Breast epithelium (tissue), 4 donors: ENCODE data around the gene MAMSTR. TPM values are rescaled to one million over a fixed set of nuclear protein-coding genes. Genes with fewer than 3 reads are reported as not detected.
"Not testable (repeated sequence)": the region's sequence is repeated elsewhere in the genome, so short reads cannot be mapped to it uniquely, and the experiment has no call there.

ENCODE experiments used
- DNase-seq, 2 donors: peaks; one replicate each; pipeline ENCODE4 v3.0.0-alpha.2; 2019; ENCODE audit warnings: low spot score in 2 of 2
- H3K27ac ChIP-seq, 2 donors: fragments of 200-600 bp; sonication (generic) in 1 of 2; one replicate each; pipeline ENCODE4 v1.5.1; 2016 to 2019; ENCODE audit warnings: mild to moderate bottlenecking in 1 of 2
- H3K27me3 ChIP-seq, 2 donors: fragments of 200-600 bp; sonication (generic) in 1 of 2; one replicate each; pipeline versions ENCODE4 v1.5.1 to v1.6.0; 2017 to 2019; ENCODE audit warnings: control low read depth in 1 of 2, mild to moderate bottlenecking in 1 of 2
- H3K36me3 ChIP-seq: fragments of 200-600 bp; one replicate; pipeline ENCODE4 v1.5.1; 2019
- H3K4me1 ChIP-seq, 2 donors: fragments of 200-600 bp; sonication (generic); one replicate each; pipeline ENCODE4 v1.5.1; 2016 to 2019; ENCODE audit warnings: control low read depth in 1 of 2
- H3K4me3 ChIP-seq, 3 donors: fragments of 200-600 bp; sonication (generic); 1 replicate in 2 of 3; 2 replicates in 1 of 3; pipeline ENCODE4 v1.5.1; 2016 to 2019; ENCODE audit warnings: mild to moderate bottlenecking in 3 of 3, moderate library complexity in 2 of 3
- H3K9me3 ChIP-seq, 2 donors: fragments of 200-600 bp; sonication (generic) in 1 of 2; one replicate each; pipeline ENCODE4 v1.5.1; 2016 to 2019; ENCODE audit warnings: control low read depth in 1 of 2
- CTCF ChIP-seq, 3 donors: fragments of 450-650 bp; IDR thresholded peaks; one replicate each; pipeline ENCODE4 v1.5.1; 2016 to 2017; ENCODE audit warnings: antibody characterized with exemption in 3 of 3, mild to moderate bottlenecking in 3 of 3, moderate library complexity in 3 of 3
- POLR2A ChIP-seq: fragments of 450-650 bp; IDR thresholded peaks from one replicate; pipeline ENCODE4 v1.6.1; 2016; ENCODE audit warnings: antibody characterized with exemption, mild to moderate bottlenecking, moderate library complexity
- POLR2AphosphoS5 ChIP-seq, 3 donors: sonication (generic); formaldehyde crosslinking; IDR thresholded peaks; one replicate each; pipeline ENCODE4 v1.6.1; 2017; ENCODE audit warnings: antibody characterized with exemption in 3 of 3
- intact Hi-C: fragments of 100-400 bp; cut with DNase I; formaldehyde crosslinking; loops from one replicate; pipeline ENCODE4 v1.15.1; 2023; ENCODE audit warnings: low total_unique reads
- total RNA-seq, 3 donors: library from RNA; depleted of rRNA; stranded (reverse); fragments of >200 nt; gene quantifications; one replicate each; pipeline ENCODE4 v1.1.0, GENCODE V29; 2016

MAMSTR gene, protein sequence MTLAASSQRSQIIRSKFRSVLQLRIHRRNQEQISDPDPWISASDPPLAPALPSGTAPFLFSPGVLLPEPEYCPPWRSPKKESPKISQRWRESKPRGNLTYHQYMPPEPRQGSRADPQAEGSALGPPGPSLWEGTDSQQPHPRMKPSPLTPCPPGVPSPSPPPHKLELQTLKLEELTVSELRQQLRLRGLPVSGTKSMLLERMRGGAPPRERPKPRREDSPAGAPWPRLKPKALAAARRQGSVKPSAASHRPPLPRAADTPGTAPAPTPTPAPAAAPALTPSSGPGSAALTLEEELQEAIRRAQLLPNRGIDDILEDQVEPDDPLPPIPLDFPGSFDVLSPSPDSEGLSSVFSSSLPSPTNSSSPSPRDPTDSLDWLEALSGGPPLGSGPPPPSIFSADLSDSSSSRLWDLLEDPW
- total RNA-seq, result 1 to 10 TPM in 2 of 3 donors, under 1 TPM in 1; 0.32 to 1.9 (median 1.3) TPM

GRCh38 chr19:48719263-48720171 is at the start of gene MAMSTR:
MAMSTR (minus strand) TSS chr19:48719725; CDS start chr19:48719031, 694 bp downstream.
- H3K36me3 ChIP-seq, result no peaks in the 10 kb centered on the region

DNA sequence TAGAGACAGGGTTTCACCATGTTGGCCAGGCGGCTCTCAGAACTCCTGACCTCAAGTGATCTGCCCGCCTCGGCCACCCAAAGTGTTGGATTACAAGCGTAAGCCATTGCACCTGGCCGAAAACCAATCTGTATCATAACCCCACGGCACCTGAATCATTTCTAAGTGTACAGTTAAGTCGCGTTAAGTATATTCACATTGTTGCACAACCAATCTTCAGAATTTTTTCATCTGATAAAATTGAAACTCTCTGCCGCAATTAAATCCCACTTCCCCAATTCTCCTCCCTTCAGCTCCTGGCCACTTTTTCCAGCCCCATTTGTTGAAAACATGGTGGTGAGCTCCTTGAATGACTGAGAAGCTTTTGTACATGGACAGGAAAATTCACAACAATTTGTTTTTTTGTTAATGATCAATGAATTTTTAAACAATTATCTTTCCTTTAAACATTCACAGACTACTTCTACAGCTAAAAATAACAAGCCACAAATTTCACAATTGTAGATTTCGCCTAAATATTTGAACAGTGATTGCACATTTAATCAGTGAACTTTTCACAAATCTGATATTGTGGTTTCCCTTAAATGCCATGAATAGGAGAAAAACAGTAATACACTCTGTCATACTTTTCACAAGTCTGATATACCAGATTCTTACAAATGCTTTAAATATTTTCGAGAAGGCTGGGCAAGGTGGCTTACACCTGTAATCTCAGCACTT is 49.6 kb upstream of the MAMSTR start:
- H3K27me3 ChIP-seq, result no peaks in the 10 kb centered on the region
- TF ChIP-seq CTCF (IDR thresholded peaks at IDR 0.05), result no peak
- no peak for TF ChIP-seq POLR2AphosphoS5 (IDR thresholded peaks at IDR 0.05)
- no peak for TF ChIP-seq POLR2A
- no peak for DNase-seq
- no peaks in the 10 kb centered on the region for H3K36me3 ChIP-seq
- H3K4me1 ChIP-seq, result no peaks in the 10 kb centered on the region
- H3K4me3 ChIP-seq, result no peak overlapping the region
- intact Hi-C loops, result no loop called here
- H3K27ac ChIP-seq, result no peak overlapping the region
- H3K9me3 ChIP-seq, result no peaks in the 10 kb centered on the region

More at GRCh38 chr19:48719263-48720171, at the start of gene MAMSTR:
- intact Hi-C loops, result no loop called here
- H3K9me3 ChIP-seq, result no peaks in the 10 kb centered on the region
- DNase-seq, result no peak
- H3K4me1 ChIP-seq, result peaks cover 9% of the 10 kb centered on the region in 2 donors
- H3K27me3 ChIP-seq, result no peaks in the 10 kb centered on the region
- H3K27ac ChIP-seq, result peak within 1 kb of the TSS; percentile 85 to 86
- TF ChIP-seq POLR2AphosphoS5 (IDR thresholded peaks at IDR 0.05), result no peak
- TF ChIP-seq POLR2A, result no peak
- no peak for TF ChIP-seq CTCF (IDR thresholded peaks at IDR 0.05)
- peak within 1 kb of the TSS; percentile 52 to 67 (median 54) for H3K4me3 ChIP-seq

DNA sequence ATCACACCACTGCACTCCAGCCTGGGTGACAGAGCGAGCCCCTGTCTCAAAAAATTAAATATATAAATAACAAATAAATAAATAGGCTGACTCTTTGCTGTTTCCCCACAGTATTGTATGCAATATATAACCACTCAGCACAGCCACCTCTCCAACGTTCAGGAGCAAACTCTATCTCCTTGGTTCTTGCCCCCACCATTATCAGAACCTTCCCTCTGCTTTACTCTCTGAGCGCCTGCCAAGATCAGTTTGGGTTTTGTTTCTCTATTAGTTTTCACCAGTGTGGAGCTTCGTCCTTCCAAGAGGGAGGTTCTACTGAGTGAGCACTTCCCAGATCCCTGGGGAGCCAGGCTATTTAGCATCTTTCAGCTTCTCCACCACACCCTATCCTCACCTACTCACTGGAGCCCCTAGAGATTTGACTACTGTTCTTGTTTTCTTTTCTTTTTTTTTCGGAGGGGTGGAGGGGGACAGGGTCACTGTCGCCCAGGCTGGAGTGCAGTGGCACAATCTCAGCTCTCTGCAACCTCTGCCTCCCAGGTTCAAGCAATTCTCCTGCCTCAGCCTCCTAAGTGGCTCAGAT is 48.7 kb upstream of the MAMSTR start:
- H3K36me3 ChIP-seq, intact Hi-C loops, DNase-seq, H3K4me3 ChIP-seq, H3K9me3 ChIP-seq, H3K27ac ChIP-seq, H3K27me3 ChIP-seq, H3K4me1 ChIP-seq: not testable (repeated sequence)

GRCh38 chr19:48765816-48766215 is 46.3 kb upstream of the MAMSTR start:
- H3K4me1 ChIP-seq, H3K27ac ChIP-seq, H3K27me3 ChIP-seq, H3K4me3 ChIP-seq, H3K36me3 ChIP-seq, H3K9me3 ChIP-seq, DNase-seq, intact Hi-C loops: not testable (repeated sequence)

DNA sequence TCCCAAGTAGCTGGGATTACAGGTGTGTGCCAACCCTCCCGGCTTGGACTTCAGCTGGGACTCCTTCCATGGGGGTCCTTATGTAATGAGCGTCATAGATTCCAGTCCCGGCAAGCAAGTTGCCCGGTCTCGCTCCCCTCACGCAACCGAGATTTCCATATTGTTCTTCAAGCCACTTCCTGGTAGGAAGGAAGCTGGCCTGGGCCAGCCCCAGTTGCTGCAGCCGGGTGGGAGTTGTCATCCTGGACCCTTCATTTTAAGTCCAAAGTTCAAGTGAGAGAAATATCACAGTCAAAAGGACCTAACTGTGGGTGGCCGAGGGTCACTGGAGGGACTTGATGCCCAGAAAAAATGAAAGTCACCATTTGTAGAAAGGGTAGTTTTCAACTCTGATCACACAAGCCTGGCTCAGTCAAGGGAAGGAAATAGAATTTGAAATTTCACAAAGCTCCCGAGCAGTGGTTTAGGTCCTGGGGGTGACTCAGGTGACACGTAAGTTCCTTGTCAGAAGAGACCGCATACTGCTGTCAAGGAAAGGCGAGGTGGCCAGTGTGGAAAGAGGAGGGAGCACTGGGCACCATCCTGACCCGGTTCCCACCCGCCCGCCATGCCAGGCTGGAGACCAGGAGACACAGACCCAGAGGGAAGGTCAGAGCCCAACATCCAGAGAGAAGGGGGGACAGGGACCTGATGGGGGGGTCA is 41.1 kb upstream of the MAMSTR start:
- no peaks in the 10 kb centered on the region for H3K9me3 ChIP-seq
- peak overlapping the region in 1 of 2 donors; percentile 58 for H3K27ac ChIP-seq
- no peaks in the 10 kb centered on the region for H3K36me3 ChIP-seq
- H3K4me1 ChIP-seq, result no peaks in the 10 kb centered on the region
- no peak for DNase-seq
- TF ChIP-seq POLR2A (no peak), CTCF (IDR thresholded peaks at IDR 0.05) (no peak), POLR2AphosphoS5 (IDR thresholded peaks at IDR 0.05) (no peak)
- H3K4me3 ChIP-seq, result no peak overlapping the region
- H3K27me3 ChIP-seq, result no peaks in the 10 kb centered on the region
- intact Hi-C loops, result no loop called here
